GM21529 (cell line): ENCODE results near the gene RALGDS.
A peak's percentile ranks its signal among the peaks of the same experiment; 100 is the strongest.

ENCODE experiments used
- ATAC-seq: cut with Tn5 transposase; IDR thresholded peaks from one replicate; pipeline ENCODE4 v1.9.1; 2021; ENCODE audit not compliant: unreplicated experiment

RALGDS gene

DNA sequence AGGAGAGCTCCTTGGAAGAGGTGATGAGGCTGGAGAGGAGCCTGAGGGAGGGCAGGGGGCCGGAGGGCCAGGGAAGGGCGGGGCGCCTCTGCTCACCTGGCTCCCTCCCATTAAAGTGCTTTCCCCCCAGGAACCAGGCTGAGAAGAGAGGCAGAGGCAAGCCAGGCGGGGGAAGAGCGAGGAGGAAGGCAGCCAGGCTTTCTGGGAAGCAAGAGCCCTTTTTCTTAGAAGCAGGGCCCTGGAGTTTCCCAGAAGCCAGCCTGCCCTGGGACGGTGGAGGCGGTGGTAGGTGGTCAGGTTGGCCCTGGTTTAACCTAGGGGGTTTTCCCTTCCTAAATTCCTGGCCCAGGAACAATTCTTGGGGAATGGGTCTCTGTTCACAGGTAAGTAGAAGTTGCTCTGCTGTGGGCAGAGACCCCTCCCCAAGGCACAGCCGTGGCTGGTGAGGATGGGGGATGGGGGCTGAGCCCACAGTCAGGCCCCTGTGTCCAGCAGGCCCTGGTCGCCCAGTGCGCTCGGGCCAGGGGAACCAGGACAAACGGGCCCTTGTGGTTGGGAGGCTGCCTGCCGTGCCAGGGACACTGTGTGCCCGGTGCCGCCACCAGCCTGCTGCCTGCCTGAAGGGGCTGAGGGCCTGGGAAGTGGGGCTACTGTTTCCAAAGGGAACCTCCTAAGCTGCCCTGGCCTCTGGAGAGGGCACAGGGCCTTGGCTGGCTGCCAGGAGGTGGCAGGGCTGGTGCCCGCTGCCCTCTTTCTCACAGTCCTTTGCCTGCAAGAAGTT, 16.6 kb upstream of the RALGDS start:
- ATAC-seq = no peak

DNA sequence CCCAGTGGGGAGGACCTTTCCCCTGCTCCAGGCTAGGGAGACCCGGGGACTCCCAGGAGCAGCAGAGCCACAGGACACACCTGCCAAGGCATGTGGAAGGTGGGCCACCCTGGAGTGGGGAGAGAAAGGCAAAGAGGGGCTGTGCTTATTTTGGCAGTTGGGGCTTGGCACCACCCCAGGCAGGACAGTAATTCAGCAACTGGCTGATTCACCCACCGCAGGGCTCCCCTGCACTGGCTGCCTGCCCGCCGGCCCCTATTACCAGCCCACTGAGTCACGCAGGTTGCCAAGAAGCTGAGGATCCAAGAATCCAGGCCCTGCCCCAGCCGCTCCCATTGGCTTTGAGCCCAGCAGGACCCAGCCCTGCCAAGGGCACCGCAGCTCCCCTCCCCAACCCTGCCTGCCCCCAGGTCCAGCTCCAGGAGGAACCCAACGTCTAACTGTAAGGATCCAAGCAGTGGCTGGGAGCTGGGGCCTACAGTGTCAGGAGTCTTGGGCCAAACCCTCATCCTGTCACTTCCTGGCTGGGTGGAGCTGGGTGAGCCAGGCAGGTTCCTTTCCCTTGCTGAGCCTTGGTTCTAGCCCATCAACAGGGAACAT, 14.2 kb upstream of the RALGDS start:
- no peak for ATAC-seq

DNA sequence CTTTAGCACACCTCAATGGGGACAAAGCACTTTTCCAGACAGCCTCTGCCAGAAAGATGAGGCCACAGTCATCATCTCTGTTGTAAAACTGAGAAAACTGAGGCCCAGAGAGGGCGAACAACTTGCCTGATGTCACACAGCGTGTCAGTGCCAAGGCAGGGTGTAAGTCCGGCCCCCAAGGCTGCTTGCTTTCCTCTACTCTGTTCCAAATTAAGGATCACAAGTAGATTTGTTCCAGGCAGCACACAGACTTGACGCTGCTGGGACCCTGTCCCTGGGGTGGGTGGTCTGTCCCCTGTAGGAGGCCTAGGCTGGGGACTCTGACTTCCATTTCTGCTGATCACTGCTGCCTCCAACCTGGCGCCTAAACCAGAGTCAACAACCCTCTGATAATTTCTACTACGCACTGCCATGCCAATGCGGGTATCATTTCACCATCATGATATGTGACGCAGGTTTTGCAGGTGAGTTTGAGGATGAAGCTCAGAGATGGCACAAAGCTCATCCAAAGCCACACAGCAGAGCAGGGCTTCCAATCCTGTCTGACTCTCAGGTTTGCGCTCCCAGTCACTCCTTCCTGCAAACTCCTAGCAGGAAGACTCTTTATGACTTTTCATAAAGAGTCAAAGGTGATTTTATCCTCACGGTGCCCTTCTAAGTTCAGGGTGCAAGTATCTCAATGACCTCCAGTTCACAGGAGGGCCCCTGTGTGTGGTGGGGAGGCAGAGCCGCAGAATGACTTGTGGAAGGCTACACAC, 13.5 kb upstream of the RALGDS start:
- ATAC-seq = no peak

DNA sequence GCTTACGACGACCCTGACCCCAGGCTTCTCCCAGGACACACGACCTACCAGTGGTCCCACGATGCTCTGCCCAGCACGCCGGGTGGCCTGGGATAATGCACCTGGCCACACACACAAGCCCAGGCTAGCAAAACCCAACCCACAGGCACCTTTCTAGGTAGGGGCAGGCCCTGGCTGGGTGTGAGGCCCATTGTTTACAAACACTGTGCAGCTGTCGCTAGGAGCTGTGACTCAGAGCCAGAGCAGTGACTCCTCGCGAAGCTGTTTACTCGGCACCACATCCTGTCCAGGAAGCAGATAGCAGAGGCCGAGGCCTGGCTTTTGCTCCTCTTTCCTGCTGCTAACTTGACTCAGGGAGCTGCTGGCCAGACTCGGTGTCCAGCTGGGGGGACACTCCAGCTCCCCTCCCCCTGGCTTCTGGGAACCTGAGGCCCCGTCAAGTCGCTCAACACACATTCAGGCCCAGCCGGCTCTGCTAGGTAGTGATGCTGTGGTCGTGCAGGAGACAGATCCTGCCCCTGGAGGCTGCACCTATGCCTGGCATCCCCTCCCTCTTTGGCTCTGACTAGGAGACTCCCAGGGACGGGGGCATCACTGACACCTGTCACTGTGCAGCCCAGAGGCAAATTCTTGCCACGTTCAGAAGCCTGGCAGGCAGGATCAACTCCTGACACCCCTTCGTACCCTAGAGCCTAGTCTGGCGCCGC, 12.8 kb upstream of the RALGDS start:
- peak; percentile 94 for ATAC-seq

- ATAC-seq = no peak
These were observed 11.1 kb upstream of the RALGDS start for GRCh38 chr9:133132174-133132573.

DNA sequence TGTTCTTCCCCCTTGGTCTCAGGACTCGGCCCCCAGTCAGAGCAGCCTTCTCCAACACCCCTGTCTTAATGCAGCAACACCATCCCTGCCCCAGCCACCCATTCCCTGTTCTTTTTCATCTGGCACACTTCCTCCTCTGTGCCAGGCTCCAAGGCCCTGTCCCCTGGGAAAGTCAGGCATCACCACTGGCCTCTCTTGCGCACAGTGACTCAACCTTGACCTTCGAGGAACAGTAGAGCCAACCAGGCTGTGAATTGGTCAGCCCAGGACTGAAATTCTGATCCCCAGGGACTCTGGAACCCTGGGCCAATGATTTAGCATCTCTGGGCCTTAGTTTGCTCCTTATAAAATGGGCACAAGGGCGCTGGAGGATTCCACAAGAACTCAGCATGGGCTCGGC, 10.5 kb upstream of the RALGDS start:
- no peak for ATAC-seq

GRCh38 chr9:133130685-133131244, 9.7 kb upstream of the RALGDS start:
- peak; percentile 29 for ATAC-seq

GRCh38 chr9:133129001-133129795, 8.2 kb upstream of the RALGDS start:
- ATAC-seq = no peak

- no peak for ATAC-seq
These were observed 7.1 kb upstream of the RALGDS start for GRCh38 chr9:133128152-133128551.

GRCh38 chr9:133127340-133127981, 6.4 kb upstream of the RALGDS start:
- ATAC-seq = no peak

- no peak for ATAC-seq
These were observed 5.8 kb upstream of the RALGDS start for GRCh38 chr9:133126697-133127339.

DNA sequence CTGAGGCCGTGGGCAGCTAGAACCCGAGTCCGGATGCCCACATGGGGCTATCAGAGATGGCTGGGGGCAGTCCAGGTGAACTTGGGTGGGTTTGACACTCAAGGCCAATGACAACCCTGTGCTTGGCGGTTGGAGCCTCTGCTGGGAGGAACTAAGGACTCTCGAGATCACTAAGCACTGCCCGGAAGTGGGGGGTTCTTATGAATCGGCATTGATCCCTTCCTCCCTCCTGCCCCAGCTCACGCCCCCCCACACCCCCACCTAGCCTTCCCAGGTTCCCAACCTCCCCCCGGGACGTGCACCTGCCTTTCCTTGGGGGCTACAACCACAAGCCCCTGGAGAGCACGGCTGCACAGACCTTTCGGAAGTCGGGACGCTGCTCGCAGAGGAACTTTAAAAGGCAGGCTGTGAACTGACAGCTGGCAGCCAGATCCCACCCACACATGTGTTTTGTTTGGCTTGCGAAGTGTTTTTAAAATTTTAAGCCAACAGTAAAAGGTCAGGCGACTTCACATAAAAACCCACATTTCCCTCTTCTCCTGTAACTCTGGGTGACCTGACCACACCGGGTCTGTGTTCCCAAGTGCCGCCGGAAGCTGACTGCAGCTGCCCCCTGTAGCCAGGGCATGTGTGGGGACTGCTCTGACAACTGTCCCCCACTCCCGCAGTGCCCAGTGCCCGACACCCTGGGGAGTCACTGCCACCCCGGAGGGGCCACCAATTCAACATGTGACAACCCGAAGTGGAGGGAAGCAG, 5.1 kb upstream of the RALGDS start:
- no peak for ATAC-seq

GRCh38 chr9:133124907-133125275, 3.9 kb upstream of the RALGDS start:
- ATAC-seq = no peak

DNA sequence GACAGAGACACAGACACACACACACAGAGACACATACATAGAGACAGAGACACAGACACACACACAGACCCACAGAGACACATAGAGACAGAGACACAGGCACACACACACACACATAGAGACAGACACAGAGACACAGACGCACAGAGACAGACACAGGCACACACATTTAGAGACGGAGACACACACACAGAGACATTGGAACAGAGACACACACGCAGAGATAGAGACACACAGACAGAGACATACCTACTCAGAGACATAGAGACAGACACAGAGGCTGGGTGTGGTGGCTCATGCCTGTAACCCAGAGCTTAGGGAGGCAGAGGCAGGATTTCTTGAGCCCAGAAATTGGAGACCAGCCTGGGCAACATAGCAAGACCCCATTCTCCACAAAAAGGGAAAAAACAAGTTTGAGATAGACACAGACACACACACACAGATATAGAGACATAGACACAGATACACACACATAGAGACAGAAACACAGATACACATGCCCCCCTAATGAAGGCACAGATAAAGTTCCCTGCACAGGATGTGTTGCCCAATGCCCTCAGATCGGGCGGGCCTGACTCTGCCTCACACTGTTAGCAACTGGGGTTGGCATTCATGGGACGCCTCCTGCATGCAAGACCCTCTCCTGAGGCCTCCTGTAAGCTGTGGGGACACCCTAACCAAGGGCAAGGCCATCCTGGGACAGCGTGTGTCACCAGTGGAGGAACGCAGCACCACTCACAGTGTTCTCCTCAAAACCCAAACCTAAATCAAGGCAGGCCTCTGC, 3.3 kb upstream of the RALGDS start:
- ATAC-seq = no peak

DNA sequence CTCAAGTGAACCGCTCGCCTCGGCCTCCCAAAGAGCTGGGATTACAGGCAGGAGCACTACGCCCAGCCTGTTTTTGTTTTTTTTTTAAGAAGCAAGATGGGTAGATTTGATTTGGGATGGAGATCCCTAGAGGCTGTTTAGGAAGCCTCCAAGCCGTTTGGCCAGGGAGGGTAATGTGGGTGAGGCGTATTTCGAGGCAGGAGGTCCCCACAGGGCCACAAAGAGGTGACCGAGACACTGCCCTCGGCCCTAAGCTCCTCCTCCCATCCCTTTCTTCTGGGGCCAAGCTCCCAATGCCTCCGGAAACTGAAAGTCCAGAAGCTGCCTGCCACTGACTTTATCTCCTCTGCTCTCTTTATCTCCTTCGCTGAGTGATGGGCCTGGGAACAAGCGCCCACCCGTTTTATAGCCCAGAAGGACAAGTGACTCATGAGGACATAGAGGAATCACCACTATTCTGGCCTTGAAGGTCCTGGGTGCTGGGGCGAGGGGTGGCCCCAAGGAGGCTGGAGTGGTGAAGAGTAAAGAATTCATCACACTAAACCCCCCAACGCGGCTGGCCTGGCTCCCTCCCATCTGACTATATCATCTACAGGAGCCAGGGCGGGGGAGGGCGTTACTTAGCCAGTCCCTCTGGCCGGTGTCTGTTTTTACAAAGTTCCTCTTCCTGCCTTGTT, 2.0 kb upstream of the RALGDS start:
- no peak for ATAC-seq

GRCh38 chr9:133122605-133122934, 1.5 kb upstream of the RALGDS start:
- ATAC-seq = no peak

DNA sequence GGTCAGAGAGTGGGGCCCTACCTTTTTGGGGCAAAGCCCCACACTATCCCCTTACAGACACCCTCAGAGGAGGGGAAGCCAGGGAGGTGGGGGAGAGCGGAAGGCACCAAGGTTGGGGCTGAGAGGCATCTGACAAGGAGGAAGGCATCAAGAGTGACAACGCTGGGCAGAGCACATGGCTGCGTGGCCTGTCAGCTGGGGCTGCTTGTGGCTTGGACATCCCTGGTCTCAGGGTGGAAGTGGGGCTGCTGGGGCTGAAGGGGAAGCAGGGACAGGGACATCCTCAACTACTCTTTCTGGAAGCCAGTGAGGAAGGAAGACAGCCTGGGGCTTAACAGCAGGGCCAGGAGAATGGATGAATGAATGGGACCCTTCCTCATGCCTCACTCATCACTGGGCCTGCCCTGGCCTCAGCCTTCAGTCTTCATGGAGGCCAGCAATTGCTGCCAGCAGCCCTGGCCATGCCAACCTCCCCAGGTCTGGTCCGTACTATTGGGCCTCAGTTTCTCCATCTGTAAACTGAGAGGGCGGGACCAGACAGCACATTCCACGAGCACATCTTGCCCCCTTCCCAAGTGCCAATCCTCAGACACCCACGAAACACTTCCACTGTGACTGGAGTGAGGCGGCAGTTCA, 993 bp upstream of the RALGDS start:
- no peak for ATAC-seq
